Effector CD8-positive, alpha-beta T cell (primary cell): Measurements from ENCODE around the gene TMTC1.

ENCODE experiments used
- DNase-seq: peaks from one replicate; lab custom pipeline; 2025; lab: John Stamatoyannopoulos, UW

Gene TMTC1

DNA sequence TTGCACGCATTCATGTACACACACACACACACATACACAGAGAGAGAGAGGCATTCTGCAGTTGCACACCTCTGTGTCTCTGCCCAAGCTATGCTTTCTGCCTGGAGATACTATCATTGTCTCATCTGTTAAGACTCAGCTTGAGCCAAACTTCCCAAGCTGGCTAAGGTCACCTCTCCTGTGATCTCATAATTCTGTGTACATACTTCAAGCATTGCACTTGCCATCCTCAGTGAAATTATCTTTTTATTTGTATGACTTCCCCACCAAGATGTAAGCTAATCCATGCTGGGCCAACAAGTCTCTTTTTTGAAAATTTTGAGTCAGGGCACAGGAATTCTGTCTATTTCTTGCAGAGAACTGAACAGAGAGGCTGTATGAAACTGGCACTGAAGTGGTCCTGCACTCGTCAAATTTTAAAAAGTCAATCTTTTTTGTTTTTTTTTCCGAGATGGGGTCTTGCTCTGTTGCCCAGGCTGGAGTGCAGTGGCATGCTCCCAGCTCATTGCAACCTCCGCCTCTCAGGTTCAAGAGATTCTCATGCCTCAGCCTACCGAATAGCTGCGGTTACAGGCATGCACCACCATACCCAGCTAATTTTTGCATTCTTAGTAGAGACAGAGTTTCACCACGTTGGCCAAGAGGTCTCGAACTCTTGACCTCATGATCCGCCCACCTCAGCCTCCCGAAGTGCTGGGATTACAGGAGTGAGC is 44.3 kb downstream of the TMTC1 start:
- DNase-seq = no peak

DNA sequence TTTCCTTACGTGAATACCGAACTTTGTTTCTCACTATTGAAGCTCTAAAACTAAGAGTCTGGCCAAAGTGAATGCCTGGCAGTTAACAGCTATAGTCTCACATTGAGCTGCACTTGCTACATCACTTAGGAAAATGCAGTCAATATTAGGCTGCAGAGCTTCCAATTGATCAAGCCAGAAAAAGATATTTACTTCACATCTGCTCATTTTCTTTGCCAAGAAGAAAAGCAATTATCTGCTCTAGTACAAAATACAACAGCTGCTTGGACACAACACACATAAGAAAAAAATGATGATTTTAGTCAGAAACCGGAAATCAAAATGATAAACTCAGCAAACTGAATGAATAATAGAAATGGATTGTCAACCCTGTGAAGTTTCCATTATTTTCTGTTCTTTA is 45.4 kb downstream of the TMTC1 start:
- no peak for DNase-seq

DNA sequence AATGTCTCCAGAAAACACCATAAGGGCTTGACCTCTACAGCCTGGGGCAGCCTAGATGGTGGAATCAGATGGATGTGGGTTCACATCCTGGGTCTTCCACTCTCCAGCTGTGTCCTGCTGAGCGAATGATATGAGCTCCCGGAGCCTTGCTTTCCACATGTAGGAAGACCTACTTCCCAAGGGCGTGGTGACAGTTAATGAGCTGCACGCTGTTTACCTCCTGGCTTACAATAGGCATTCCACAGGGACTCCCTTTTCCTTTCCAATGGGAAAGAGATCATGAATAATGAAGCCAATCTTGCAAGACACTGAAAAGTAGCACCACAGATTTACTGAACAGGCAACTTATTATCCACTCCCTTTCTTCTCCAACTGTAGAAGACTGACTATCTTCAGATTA is 46.1 kb downstream of the TMTC1 start:
- DNase-seq = no peak

DNA sequence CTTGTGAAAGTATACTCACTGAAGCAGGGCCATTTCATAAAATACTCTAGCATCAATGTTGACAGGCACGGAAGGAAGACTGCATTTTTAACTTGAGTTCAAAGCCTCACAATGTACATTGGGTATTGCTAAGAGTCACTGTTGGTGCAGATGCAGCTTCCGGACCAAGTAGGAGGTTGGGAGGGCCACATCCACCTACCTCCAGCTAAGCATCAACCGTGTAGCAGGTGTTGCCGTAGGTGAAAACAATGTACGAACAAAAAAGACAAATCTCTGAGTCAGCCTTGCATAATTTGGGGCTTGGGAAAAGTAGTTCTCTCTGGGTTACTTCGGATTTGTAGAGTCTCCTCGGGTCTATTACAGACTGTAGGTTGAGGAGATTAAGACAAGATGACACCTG is 48.1 kb downstream of the TMTC1 start:
- no peak for DNase-seq

DNA sequence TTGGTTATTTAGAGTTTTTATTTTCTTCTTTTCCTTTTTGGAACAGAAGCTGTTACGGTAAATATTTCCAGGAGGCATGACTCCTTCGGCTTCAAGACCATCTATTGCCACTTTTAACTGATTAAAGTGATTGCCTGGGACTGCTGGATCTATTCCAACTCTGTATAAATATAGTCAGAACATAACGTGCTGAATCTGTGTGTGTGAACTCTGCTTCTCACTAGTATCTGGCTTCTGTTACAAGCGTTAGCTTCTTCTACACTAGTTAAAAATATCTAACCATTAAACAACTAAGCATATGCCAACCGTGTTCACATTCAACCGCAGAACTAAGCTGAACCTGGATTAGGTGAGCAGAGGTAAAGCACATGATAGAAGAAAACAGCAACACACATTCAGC is 49.0 kb downstream of the TMTC1 start:
- DNase-seq = no peak

DNA sequence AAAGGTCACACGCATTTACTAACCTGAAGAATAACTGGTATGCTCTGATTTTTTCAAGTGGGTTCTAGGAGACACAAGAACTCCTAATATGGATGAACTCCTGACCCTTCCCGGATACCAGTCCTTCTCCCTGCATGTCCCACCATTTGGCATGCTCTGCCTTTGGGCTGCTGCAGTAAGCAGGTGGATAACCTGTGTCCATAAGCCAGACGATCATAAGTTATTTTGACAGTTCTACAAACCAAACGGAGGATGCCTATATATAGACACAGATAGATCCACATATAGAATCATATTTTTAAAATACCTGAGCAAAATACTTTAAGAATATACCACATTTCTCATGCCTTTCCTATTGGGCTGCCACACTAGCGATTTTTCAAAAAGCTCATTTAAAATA is 49.4 kb downstream of the TMTC1 start:
- DNase-seq = no peak

DNA sequence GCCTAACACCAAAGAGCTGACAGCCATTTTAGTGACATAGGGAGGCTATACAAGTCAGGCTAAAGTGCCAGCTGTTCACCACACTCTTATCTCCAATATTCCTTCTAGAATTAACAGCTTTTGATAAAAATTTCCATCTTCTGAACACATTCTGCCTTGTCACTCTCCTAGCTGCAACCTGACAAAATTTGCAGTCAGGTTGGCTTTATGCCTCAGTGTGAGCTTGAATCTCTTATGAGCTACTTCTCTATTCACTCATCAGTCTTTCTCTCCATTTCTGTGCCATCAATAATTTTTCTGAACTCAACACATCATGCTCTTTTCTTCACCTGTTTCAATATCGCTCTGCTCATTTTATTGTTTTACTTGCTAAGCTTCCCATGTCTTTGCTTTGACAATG is 50.2 kb downstream of the TMTC1 start:
- no peak for DNase-seq

DNA sequence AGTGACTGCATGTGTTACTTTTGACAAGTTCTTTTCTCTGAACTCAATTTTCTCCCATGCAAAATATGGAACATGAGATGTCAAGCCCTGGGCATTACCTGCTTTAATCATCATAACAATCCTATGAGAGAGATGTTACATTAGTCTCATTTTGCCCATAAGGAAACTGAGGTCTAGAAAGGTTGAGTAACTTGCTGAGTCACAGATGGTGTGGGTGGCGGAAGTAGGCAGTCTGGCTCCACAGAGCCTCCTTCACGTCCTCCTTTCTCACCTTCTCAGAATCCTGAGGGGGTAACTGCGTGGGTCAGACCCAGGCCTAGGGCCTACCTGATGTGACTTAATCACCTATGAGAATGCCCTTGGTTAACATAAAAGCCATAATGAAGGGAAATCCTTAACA is 50.7 kb downstream of the TMTC1 start:
- no peak for DNase-seq

DNA sequence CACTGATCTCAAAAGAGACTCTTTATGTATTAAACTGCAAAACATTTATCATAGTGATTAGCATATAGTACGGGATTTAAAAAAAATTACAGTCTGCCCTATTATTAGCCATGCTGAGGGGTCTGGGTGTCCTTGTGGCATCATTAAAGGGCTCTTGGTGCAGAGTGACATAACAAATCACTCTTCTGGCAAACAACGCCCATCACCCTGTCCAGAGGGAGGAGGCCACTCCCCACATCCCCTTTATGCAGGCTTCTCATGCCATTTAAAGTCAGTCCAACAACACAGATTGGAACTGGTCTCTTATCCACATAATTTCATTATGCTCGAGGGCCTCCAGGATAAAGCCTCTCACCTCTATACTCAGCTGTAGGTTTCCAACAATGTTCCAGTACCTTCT is 51.1 kb downstream of the TMTC1 start:
- DNase-seq = no peak

DNA sequence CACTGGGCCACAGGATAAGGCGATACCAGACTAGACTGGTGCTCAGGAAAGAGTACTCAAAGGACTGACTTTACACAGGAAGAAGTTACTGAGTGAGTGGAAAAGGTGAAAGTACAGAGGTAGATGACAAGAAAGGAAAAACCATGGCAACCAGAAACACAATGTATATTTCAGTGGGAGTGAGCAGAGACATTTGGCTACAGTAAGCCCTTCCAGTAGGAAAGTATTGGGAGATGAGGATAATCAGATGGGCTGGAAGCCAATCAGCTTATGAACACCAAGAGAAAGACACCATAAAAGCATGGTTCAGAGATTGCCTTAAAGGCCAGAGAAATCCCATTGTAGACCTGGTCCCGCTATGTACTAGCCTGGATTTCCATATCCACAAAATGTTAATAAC is 51.6 kb downstream of the TMTC1 start:
- DNase-seq = no peak

DNA sequence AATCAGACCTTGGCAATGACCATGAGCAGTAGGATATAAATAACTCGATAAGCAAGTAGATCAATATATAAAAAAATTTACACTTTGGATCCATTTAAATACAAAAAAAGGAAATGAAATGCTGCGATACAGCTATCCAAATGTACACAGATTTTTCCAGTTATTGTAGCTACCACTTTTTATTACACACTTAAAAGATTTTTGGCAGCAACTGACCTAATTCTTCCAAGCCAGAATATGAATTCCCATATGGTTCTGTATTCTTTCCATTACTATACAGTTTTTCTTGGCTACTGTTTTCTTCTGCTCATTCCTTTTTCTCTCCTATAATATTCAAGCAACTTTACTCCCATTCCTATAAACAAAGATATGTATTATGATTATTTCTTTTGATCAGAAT is 52.2 kb downstream of the TMTC1 start:
- no peak for DNase-seq

DNA sequence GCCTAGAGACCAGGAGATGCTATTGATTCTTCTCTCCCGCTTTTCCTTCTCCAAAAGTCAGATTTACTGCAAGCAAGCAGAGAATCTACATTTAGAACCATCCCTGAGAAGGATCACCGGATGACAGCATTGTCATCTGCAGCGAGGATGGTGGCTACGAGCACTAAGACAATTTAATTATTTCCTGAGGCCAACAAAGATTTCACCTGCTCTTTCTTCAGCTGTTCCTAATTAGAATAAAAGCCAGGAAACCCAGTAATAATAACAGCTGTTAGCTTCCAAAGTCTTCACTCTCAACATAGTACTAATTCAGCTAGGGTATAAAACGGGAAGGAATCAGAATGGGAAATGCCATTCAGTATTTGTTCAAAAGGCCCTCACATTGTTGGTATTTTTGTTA is 53.3 kb downstream of the TMTC1 start:
- DNase-seq = no peak

DNA sequence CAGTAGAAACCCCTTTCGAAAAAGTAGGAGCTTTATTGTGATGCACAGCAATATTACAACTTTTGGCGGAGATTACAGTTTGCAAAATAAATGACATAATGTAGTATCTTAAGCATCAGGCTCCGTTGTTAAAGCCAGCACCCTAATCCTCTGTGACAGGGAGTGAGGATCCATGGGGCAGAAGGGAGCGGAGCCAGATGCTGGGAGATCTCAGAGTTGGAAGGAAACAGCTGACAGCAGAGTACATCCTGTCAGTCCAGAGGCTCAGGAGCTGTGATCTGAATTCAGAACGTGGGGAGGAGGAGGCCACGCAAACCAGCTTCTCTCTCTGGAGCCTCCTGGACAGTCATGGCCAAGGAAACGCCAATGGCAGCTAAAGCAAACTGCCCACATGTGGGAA is 55.7 kb downstream of the TMTC1 start:
- DNase-seq = no peak

DNA sequence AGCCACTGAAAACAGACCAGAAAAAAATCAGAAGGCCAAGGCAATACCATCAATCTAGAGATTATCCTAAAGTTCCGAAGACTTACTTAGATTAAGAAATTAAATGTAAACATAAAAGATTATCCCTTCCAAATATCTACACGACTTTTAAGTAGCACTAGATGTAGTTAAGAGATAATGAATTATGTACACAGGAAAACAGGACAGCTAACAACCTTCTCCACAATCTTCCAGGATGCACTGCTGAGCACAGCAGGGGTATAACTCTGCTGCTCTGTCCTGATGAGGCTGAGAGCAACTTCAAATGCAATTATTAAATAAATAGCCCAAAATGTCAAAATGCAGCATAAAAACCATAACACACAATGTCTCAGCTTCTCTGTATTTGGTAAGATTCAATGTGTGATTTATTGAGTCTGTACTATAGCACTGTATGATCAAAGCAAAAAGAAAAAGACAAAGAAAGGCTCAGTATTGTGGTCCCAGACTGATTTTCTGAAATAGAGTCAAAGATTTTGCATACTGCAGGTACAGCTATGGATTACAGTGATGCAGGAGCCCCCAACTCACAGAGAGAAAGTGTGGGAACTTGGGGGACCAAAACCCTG is 56.9 kb downstream of the TMTC1 start:
- DNase-seq = no peak

DNA sequence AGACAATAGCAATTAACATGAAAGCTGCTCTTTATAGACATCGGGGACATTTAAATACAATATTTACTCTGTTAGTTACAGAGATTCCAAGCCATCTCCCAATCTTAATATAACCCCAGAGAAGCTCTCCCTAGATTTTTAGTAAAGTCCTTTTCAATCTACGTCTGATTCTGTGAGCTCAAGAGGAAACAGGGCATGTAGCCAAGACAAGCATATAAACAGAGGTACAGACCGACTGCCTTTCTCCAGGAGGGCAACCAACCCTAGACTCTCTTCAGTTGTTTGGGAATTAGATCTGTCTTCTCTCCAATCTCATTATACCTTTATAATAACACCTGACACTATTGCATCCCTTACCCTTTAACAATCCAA is 57.4 kb downstream of the TMTC1 start:
- DNase-seq = no peak

DNA sequence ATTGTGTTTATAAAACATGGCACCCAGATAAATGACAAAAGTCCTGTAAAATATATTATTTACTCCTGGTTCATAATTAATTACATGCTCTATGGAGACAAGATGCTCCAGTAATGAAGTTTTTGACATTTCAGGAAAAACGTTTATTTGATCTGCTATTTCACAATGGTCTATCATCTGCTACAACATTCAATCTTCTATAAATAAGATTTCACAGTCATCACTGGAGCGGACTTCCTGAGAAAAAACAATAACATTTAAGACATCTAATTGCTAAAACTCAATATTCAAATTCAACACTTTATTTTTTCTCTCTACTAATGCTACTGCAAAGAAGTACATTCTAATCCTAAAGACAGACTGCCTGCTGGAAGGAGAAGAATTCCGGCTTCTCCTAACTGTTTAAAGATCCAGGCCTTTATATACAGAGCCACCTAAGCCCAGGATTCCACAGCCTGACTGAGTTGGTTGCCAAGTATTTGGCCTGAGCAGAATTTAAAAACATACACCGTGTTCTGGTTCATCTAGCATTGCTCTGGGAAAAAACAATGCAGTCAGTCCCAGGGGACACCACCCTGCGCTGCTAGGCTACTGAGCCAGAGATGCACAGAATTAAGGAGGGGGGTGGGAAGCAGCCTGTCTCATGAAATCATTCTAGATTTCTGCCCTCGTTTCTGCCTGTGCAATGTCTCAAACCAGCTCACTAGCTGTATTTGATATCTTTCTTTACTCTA is 58.0 kb downstream of the TMTC1 start:
- DNase-seq = no peak

DNA sequence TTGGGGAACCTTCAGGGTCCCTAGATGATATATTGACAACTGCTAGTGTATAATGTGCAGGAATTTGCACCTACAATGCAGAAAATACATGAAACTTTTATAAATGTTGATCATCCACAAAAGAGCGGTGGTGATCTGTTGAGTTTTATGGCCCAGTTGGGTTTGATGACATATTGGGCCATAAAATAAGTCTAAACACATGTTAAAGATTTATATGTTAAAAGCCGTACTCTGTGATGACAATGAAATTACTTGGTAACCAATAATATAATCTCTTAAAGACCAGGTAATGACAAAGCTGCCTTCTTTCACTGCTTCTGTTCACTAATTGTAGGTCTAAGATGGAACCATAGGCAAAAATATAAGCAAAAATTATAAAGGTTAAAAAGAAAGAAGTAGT is 61.6 kb downstream of the TMTC1 start:
- no peak for DNase-seq

DNA sequence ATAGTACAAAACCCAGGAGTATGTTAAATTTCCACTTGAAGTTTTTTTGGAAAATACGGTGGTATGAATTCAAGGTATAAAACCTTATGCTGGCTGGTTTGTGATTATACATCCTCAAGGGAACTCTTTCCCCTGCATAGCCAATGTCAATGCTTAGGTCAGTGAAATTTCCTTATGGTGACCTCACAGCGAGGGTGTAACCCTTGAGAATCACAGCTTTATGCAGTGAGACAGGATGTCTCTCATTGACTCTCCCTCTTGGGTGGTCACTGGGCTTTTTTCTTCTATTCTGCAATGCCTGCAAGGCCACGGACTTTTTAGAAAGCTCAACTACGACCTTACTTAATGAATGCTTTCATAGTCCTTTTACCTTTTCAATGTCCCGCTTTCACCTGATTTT is 64.4 kb downstream of the TMTC1 start:
- DNase-seq = no peak

DNA sequence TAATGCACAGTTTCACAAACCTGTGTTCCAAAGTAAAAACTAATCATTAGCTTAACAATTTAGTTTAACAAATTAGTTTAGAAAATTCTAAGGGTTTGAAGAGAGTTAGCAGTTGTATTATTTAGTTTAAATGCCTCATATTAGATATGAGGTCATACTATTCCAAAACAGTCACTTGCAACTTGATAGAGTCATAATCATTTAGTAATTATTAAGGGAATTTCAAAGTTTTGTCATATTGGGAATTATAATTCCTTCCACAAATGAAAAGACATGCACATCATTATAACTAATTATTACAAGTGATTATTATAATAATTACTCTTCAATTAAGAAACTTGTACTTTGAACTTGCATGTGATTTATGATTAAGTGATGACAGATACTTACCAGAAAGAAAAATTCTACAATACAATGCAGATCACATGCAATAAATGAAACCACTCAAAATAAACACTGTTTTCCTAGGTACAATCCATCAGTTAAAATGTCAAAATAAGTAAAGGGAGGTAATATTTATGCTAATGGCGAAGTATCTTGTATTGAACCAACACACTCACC is 66.1 kb downstream of the TMTC1 start:
- no peak for DNase-seq

DNA sequence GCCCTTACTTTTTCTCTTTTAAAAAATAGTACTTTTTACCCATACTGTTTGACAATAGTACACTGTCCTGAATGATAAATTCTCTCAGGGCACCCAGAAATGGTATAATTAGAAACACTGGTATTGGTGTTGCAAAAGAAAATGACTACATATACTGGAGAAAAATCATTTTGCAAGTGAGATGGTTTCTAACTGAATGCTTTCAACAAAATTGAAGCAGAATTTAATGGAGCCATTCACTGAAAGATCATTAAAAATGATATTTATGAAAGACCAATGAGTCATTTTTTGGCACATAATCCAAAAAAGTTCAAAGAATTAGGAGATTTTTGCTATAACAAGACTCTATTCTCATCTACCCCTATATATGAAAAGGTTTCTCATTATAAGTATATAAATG is 68.8 kb downstream of the TMTC1 start:
- no peak for DNase-seq

DNA sequence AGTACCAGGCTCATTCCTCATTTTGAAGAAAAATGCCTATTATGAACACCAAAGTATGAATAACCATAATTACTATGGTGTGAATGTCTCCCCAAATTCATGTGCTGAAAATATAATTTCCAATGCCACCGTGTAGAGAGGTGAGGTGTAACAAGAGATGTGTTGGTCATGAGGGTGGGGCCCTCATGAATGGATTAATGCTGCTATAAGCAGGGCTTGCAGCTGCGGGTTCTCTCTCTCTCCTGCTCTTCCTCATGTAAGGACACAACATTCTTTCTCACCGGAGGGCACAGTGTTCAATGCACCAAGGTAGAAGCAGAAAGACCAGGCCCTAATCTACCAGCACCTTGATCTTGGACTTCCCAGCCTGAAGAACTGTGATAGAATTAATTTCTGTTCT is 70.0 kb downstream of the TMTC1 start:
- DNase-seq = no peak

DNA sequence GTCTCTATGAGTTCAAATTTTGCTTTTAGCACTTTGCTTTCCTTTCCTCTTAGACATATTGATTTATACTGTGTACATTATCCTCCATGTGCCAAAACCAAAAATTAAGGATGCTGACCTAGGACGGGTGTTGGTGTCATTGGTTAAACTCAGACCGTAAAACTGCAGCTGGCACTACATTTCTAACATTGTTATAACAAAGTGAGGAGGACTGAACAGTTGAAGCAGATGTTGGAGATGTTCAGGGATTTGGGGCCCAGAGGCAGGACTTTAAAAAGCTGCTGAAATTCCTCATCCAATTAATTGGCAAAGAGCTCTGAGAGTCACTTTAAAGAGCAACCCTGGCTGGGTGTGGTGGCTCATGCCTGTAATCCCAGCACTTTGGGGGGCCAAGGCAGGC is 72.4 kb downstream of the TMTC1 start:
- no peak for DNase-seq

DNA sequence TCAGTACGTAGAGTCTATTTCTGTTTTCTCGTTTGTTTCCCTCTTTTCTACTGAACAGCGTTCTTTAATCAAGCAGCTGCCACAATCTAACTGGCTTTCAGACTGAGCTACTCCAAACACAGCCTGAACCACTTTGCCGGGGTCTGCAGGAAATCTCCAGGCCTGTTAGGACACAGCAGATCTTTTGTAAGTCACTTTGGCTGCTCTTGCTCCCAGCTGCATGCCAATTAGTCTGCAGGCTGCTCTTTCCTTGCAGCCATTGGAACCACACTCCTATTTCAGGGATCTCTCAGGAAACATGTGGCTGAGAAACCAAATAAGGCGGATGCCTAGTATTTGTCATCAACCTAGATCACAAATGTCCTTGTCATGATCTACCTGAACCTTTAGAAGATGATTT is 73.6 kb downstream of the TMTC1 start:
- DNase-seq = no peak
